T-helper 1 cell (primary cell): ENCODE data around the gene ATP1B3.
"Not testable (repeated sequence)": the region's sequence is repeated elsewhere in the genome, so short reads cannot be mapped to it uniquely, and the experiment has no call there.

Experiments used
- DNase-seq, 5 donors: peaks; one replicate each; pipeline ENCODE4 v3.0.0-alpha.2; 2012 to 2020

Gene ATP1B3

DNA sequence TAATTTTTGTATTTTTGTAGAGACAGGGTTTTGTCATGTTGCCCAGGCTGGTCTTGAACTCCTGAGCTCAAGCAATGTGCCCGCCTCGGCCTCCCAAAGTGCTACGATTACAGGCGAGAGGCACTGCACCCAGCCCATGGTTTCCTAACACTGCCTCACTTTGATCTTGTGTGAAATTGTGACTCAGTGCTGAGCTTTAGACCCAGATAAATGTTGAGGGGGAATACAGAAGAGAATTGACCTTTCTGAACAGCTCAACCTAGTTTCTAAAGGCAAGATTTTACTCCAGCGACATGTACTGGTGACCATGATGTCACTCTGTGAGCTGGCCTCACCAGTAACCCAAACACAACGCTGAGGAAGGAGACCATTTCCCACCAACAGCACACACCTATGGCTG lies 73.5 kb downstream of the ATP1B3 start:
- DNase-seq = no peak

DNA sequence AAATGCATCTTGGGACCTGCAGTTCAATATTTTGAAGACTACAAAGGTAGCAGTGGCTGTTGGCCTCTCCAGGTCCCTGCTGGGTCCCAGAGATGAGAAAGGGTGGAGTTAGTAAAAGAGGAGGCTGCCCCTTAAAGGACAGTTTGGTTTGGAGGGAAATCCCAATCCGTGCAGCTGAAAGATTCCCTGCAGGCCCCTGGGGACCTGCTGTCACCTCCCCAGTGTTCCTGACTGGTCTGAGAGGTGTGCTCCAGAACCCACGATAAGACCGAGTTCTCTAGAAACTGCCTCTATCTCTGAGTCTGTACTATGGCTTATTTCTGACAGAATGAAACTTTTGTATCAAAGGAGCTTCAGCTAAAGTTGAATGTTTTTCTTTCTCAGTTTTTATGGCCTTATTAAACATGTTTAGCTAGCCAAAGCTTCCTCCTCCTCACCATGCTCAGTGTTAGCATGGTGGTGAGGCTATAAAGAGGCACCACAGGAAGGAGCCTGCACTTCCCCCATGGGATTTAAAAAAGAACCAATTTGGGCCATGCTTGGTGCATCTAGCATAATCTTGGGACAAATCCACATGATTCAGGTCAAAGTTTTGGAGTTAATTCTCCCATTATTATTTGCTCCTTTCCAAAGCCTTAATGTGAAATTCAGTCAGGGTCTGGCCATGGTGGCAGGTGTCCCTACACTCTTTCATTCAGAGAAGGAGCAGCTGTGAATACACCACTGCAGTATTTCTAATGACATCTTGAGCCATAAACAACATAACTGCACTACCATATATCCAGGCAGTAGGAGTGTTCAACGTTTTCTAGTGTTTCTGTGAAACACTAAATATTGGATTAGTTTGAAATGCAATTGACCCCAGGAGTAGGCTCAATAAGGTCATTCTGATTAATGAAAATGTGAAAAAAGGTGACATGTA lies 74.4 kb downstream of the ATP1B3 start:
- no peak for DNase-seq

DNA sequence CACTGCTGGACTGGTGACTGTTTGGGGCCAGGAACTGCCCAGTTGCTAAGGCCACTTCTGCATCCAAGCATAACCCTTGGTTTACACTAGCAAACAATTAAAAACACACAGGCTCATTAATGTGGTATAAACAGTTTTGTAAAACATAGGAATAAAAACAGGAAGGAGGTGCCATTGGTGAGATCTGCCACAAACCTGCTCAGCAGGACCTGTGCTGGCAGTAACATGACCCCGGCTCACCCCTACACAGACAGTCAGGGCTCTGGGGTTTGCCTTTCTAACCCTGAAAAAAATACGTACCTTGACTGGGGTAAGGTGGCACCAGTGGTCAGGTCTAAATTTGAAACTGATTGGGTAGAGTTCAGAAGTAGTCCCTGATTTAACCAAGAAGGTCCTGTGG lies 76.2 kb downstream of the ATP1B3 start:
- DNase-seq = no peak

DNA sequence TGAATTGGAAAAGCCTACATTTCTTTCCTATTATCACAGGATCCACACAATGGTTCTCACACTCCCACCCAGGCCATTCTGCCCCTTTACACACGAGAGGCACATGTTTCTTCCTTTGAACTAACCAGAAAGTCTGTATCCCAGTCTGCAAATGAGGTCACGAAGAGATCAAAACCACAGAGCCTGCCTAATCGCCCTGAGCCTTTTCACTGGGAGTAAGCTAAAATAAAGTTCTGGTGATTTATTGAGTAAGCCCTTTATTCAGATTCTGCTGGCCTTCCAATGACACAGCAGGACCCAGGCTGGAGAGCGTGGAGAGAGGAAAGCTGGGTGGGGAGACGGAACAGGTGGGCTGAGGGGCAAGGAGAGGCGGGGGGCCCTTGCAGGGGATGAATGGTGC lies 78.7 kb downstream of the ATP1B3 start:
- DNase-seq = no peak

DNA sequence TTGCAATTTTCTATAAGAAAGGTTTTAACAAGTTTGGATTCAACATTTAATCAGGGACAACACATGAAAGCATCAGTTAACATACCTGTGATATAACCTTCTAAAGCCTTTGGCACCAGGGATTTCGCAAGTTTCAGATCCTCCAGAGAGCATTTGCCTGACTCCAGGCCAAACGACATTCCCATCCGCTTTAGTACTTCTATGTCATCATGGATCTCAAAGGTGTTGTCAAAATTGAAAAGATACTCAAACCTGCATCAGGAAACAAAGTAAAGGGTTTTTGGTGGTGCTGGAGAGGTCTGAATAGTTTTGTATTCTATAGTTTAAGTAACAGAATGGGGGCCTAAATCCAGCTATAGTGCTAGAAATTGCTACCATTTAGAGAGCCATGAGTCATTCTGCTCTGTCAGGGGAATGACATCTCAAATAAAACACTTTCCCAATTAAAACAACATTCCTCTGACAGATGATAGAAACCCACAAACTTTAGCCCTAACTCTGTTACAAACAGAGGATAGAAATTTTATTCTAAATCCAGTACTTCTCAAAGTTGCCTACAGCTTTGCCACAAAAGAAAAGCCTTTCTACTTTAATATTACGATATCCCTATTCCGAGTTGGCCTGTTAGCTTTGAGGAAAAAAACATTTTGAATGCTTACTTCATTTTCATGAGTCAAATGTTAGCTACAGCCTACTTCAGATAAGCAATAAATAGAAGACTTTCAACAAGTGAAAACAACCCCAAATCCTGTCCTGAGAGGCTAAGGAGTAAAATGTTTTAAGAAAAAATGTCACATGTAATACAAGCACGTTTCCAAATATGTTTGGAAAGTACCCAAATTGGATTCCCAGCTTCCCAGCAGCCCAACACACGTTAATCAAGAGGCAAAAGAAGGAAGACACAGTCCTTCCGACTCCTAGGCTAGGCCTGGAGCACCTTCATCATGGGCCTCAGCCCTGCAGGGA lies 83.4 kb downstream of the ATP1B3 start:
- DNase-seq = no peak

DNA sequence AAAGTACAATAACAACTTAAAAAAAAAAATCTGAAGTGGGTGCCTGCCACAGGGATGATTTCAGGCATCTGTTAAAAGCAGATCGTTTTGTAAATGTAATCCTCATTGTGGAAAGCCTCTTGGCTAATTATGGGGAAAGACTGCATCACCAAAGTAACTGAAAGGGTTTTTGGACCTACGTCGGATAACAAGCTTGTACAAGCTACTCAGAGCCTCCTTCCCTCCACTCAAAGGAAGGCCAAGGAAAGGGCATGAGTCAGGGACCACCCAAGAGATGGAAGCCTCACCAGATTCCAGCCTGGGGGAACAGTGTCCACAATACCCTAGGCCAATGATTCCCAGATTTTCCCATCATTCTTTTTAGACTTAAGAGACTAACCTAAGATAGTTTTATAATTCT lies 84.3 kb downstream of the ATP1B3 start:
- DNase-seq = no peak

DNA sequence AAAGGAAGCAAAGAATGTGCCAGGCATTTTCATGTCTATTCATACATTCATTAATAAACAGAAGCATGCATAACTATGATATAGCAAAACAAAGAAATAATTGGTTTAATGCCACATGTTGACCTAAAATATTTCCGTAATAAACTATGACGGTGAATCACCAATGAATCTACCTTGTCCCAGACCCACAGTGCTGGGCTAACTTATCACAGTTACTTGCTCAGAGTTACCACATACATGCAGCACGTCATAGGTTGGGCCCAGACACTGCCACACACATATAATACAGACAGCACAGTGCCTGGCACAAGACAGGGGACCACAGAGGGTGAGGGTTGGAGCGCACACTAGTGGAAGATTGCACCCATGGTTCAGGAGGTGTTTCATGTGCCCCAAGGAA lies 86.9 kb downstream of the ATP1B3 start:
- DNase-seq = no peak

DNA sequence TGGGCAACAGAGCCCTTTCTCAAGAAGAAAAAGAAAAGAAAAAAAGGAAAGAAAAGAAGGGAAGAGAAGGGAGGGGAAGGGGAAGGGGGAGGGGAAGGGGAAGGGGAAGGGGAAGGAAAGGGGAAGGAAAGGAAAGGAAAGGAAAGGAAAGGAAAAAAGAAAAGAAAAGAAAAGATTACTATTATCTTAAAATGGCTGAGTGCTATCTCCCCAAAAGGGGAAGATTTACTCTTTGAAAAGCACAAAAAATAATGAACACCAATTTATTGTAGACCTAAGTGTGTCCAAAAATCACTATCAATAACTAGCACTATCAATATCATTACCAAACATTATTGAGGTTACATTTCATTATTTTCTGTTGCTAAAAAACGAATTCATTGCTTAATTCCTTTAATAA lies 89.0 kb downstream of the ATP1B3 start:
- DNase-seq = no peak

DNA sequence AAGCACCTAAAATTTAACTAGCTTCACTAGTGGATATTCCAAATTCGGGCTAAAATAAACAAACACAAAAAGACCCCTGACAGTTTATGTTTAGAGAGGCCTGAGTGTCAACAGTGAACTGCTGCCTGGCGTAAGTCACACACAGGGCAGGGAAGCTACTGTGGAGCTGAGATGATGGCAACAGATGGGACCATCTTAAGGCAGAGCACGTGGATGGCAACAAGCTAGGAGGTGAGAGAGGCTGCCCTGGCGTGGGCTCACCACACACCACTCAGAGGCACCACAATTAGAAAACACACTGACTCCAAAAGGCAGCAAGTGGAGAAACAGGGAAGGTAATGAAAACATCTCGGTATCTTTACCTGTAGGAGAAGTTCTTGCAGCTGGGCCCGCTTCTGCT lies 93.3 kb downstream of the ATP1B3 start:
- no peak for DNase-seq

DNA sequence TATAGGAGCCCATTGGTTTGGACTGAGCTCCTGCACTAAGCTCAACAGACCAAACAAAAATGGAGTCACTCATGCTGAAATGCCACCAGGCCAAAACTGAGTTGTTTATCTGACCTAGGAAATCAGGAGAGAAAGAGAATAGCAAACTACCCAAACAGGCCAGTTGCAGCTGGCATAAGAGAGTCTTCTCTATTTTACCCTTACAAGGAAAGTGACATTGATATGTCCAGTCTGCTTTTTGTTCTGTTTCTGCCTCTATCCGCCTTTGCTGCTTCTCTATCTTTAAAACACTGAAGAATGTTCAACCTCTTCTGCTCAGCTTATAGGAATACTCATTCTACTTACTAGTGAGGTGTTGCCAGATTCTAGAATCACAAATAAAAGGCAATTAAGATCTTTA lies 95.1 kb downstream of the ATP1B3 start:
- no peak for DNase-seq

DNA sequence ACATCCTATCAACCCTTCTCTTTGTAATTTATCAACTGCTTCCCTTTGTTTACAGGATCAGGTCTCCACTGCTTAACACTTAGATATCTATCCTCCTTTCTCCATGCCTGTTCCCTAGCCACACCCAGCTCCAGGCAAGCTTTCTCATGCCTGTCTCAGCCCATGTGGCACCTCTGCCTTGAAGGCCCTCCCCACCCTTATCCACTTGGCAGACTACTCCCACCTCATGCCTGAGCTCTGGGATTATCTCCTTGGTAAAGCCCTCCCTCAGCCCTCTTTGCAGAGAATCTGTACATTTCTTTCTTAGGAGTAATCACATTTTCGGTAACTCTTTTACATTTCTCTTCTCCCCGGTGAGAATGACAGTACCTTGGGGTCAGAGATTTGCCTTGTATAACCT lies 96.0 kb downstream of the ATP1B3 start:
- no peak for DNase-seq

DNA sequence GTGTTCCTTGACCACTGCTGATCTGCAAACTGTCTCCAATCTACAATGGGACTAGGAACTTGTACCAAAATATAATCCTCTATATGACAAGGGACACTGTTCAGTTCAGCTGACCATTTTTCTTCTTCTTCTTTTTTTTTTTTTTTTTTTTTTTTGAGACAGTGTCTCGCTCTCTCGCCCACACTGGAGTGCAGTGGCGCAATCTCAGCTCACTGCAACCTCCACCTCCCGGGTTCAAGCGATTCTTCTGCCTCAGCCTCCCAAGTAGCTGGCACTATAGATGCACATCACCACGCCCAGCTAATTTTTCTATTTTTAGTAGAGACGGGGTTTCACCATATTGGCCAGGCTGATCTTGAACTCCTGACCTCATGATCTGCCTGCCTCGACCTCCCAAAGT lies 98.3 kb downstream of the ATP1B3 start:
- not testable (repeated sequence) for DNase-seq
